ENCODE measurements around the gene GSTO1. TPM values are rescaled to one million over a fixed set of nuclear protein-coding genes. Genes with fewer than 3 reads are reported as not detected.

Gene GSTO1
- total and polyA plus RNA-seq, 2 experiments from 2014 or later = 52.5 to 182 TPM

DNA sequence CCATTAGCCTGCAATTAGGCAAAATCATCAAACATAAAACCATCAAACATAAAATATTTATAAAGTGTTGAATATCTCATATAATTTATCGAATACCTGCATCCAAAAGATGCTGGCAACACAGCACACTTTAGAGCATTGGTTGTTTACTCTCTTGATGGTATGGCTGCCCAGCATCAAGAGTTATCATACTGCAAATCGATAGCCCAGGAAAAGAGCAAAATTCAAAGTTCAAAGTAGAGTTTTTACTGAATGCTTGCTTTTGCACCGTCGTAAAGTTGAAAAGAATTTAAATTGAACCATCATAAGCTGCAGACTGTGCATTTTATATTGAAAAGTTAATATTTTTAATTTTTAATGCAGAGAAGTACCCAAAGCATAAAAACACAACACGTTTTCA, 10.1 kb downstream of the GSTO1 start (continued):
- TF ChIP-seq, protein P1, sequence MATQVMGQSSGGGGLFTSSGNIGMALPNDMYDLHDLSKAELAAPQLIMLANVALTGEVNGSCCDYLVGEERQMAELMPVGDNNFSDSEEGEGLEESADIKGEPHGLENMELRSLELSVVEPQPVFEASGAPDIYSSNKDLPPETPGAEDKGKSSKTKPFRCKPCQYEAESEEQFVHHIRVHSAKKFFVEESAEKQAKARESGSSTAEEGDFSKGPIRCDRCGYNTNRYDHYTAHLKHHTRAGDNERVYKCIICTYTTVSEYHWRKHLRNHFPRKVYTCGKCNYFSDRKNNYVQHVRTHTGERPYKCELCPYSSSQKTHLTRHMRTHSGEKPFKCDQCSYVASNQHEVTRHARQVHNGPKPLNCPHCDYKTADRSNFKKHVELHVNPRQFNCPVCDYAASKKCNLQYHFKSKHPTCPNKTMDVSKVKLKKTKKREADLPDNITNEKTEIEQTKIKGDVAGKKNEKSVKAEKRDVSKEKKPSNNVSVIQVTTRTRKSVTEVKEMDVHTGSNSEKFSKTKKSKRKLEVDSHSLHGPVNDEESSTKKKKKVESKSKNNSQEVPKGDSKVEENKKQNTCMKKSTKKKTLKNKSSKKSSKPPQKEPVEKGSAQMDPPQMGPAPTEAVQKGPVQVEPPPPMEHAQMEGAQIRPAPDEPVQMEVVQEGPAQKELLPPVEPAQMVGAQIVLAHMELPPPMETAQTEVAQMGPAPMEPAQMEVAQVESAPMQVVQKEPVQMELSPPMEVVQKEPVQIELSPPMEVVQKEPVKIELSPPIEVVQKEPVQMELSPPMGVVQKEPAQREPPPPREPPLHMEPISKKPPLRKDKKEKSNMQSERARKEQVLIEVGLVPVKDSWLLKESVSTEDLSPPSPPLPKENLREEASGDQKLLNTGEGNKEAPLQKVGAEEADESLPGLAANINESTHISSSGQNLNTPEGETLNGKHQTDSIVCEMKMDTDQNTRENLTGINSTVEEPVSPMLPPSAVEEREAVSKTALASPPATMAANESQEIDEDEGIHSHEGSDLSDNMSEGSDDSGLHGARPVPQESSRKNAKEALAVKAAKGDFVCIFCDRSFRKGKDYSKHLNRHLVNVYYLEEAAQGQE (IDR thresholded peaks at IDR 0.05; ENCODE audit: unreplicated experiment) = no peak

DNA sequence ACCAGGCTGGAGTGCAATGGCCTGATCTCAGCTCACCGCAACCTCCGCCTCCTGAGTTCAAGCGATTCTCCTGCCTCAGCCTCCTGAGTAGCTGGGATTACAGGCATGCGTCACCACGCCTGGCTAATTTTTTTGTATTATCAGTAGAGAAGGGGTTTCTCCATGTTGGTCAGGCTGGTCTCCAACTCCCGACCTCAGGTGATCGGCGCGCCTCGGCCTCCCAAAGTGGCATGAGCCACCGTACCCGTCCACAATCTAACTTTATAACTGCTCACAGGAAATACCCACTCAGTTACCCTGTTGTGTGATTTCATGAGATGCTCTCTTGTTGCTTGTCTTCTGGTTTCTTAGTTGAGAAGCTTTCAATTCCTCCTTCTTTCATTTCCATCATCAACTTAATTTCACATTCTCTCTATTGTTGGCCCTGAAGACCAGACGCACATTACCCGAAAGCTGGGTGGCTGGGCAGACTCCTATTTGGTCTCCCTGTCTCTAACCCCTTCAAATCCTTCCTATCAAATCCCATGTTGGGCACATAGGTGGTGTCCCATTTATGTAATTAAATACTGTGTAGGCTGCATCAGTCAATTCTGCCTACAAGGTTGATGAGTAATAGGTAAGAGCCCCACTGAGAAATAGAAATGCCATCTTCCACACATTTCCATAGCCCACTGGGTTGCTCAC, 13.2 kb downstream of the GSTO1 start:
- H3K27ac ChIP-seq (ENCODE audit: low read depth) = peak overlapping the region; percentile 87
- Mint-ChIP-seq H3K9me3 (no peaks in the 10 kb centered on the region), H3K36me3 (ENCODE audit: low read depth) (peaks cover 22% of the 10 kb centered on the region), H3K4me1 (peaks cover 6% of the 10 kb centered on the region), H3K4me3 (peak overlapping the region; percentile 90), H3K27ac (peak overlapping the region; percentile 97), H3K27me3 (ENCODE audit: insufficient read depth, low read depth, poor library complexity) (peaks cover 2% of the 10 kb centered on the region)
- H3K79me2 ChIP-seq (replicated peaks; ENCODE audit: insufficient read depth) = peaks cover 58% of the 10 kb centered on the region
- H3K36me3 ChIP-seq (ENCODE audit: insufficient read depth) = peaks cover 7% of the 10 kb centered on the region; the same call in 1 of the 2 replicates
- peak overlapping the region; percentile 93 for H3K4me2 ChIP-seq
- no peaks in the 10 kb centered on the region for H3K27me3 ChIP-seq (ENCODE audit: insufficient read depth)
- ATAC-seq (no peak), DNase-seq (ENCODE audit: low spot score) (no peak)
- peaks cover 5% of the 10 kb centered on the region; the same call in 1 of the 2 replicates for H3K4me1 ChIP-seq (ENCODE audit: insufficient read depth)
- H3F3A ChIP-seq (replicated peaks; ENCODE audit: low read depth) = no peaks in the 10 kb centered on the region
- H3K4me3 ChIP-seq = peak overlapping the region; percentile 86
- H3K9me2 ChIP-seq (ENCODE audit: insufficient read depth) = no peaks in the 10 kb centered on the region
- no peak overlapping the region for H2AFZ ChIP-seq
- 0 out of 2 replicates have a peak, but pooled peaks cover 5% of the 10 kb centered on the region for H4K20me1 ChIP-seq (replicated peaks; ENCODE audit: insufficient read depth)
- TF ChIP-seq EZH2 (IDR thresholded peaks at IDR 0.05; ENCODE audit: low read depth, unreplicated experiment) (no peak), ZNF331 (CRISPR knock-in tag; IDR thresholded peaks at IDR 0.05; ENCODE audit: low read depth) (no peak), ZNF114 (CRISPR knock-in tag; IDR thresholded peaks at IDR 0.05) (no peak), NANOG (IDR thresholded peaks at IDR 0.05; ENCODE audit: borderline replicate concordance) (no peak), STAT1 (IDR thresholded peaks at IDR 0.05; ENCODE audit: unreplicated experiment) (no peak), JUNB (IDR thresholded peaks at IDR 0.05; ENCODE audit: unreplicated experiment) (no peak)
- TF ChIP-seq, protein P1 (IDR thresholded peaks at IDR 0.05; ENCODE audit: unreplicated experiment) = no peak
- TF ChIP-seq, protein P2, sequence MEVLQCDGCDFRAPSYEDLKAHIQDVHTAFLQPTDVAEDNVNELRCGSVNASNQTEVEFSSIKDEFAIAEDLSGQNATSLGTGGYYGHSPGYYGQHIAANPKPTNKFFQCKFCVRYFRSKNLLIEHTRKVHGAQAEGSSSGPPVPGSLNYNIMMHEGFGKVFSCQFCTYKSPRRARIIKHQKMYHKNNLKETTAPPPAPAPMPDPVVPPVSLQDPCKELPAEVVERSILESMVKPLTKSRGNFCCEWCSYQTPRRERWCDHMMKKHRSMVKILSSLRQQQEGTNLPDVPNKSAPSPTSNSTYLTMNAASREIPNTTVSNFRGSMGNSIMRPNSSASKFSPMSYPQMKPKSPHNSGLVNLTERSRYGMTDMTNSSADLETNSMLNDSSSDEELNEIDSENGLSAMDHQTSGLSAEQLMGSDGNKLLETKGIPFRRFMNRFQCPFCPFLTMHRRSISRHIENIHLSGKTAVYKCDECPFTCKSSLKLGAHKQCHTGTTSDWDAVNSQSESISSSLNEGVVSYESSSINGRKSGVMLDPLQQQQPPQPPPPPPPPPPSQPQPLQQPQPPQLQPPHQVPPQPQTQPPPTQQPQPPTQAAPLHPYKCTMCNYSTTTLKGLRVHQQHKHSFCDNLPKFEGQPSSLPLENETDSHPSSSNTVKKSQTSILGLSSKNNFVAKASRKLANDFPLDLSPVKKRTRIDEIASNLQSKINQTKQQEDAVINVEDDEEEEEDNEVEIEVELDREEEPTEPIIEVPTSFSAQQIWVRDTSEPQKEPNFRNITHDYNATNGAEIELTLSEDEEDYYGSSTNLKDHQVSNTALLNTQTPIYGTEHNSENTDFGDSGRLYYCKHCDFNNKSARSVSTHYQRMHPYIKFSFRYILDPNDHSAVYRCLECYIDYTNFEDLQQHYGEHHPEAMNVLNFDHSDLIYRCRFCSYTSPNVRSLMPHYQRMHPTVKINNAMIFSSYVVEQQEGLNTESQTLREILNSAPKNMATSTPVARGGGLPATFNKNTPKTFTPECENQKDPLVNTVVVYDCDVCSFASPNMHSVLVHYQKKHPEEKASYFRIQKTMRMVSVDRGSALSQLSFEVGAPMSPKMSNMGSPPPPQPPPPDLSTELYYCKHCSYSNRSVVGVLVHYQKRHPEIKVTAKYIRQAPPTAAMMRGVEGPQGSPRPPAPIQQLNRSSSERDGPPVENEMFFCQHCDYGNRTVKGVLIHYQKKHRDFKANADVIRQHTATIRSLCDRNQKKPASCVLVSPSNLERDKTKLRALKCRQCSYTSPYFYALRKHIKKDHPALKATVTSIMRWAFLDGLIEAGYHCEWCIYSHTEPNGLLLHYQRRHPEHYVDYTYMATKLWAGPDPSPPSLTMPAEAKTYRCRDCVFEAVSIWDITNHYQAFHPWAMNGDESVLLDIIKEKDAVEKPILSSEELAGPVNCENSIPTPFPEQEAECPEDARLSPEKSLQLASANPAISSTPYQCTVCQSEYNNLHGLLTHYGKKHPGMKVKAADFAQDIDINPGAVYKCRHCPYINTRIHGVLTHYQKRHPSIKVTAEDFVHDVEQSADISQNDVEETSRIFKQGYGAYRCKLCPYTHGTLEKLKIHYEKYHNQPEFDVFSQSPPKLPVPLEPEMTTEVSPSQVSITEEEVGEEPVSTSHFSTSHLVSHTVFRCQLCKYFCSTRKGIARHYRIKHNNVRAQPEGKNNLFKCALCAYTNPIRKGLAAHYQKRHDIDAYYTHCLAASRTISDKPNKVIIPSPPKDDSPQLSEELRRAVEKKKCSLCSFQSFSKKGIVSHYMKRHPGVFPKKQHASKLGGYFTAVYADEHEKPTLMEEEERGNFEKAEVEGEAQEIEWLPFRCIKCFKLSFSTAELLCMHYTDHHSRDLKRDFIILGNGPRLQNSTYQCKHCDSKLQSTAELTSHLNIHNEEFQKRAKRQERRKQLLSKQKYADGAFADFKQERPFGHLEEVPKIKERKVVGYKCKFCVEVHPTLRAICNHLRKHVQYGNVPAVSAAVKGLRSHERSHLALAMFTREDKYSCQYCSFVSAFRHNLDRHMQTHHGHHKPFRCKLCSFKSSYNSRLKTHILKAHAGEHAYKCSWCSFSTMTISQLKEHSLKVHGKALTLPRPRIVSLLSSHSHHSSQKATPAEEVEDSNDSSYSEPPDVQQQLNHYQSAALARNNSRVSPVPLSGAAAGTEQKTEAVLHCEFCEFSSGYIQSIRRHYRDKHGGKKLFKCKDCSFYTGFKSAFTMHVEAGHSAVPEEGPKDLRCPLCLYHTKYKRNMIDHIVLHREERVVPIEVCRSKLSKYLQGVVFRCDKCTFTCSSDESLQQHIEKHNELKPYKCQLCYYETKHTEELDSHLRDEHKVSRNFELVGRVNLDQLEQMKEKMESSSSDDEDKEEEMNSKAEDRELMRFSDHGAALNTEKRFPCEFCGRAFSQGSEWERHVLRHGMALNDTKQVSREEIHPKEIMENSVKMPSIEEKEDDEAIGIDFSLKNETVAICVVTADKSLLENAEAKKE (CRISPR knock-in tag; IDR thresholded peaks at IDR 0.05) = no peak
- TF ChIP-seq, protein P3, sequence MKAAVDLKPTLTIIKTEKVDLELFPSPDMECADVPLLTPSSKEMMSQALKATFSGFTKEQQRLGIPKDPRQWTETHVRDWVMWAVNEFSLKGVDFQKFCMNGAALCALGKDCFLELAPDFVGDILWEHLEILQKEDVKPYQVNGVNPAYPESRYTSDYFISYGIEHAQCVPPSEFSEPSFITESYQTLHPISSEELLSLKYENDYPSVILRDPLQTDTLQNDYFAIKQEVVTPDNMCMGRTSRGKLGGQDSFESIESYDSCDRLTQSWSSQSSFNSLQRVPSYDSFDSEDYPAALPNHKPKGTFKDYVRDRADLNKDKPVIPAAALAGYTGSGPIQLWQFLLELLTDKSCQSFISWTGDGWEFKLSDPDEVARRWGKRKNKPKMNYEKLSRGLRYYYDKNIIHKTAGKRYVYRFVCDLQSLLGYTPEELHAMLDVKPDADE (IDR thresholded peaks at IDR 0.05) = no peak

Data from GM23338 (cell line).